Fibroblast of mammary gland (primary cell): ENCODE measurements around the gene KRTAP5-2.

ENCODE experiments used
- DNase-seq: peaks from one replicate; pipeline ENCODE4 v3.0.0-alpha.2; 2010; ENCODE audit warnings: low read depth
- H3K4me3 ChIP-seq: 2 replicates; pipeline ENCODE4 v1.5.1; 2011; ENCODE audit warnings: low read depth, mild to moderate bottlenecking, low read length, moderate library complexity; ENCODE audit not compliant: control insufficient read depth
- CTCF ChIP-seq: conservative IDR thresholded peaks from 2 replicates; pipeline ENCODE4 v1.5.1; 2011; ENCODE audit warnings: low read depth, low read length, inconsistent platforms; ENCODE audit not compliant: control insufficient read depth, insufficient read depth

Gene KRTAP5-2

GRCh38 chr11:1628506-1629325, 30.6 kb upstream of the KRTAP5-2 start:
- no peak overlapping the region for H3K4me3 ChIP-seq
- TF ChIP-seq CTCF, result peak; percentile 76
- DNase-seq, result peak; percentile 11

GRCh38 chr11:1625541-1625940, 27.4 kb upstream of the KRTAP5-2 start:
- no peak for TF ChIP-seq CTCF
- no peak overlapping the region for H3K4me3 ChIP-seq
- DNase-seq, result no peak

GRCh38 chr11:1624621-1625020, 26.5 kb upstream of the KRTAP5-2 start:
- no peak for TF ChIP-seq CTCF
- no peak for DNase-seq
- no peak overlapping the region for H3K4me3 ChIP-seq

GRCh38 chr11:1623716-1624115, 25.6 kb upstream of the KRTAP5-2 start:
- DNase-seq, result no peak
- no peak overlapping the region for H3K4me3 ChIP-seq
- TF ChIP-seq CTCF, result no peak

- DNase-seq, result no peak
- no peak for TF ChIP-seq CTCF
- no peak within 1 kb of the TSS for H3K4me3 ChIP-seq
Measured at GRCh38 chr11:1622086-1622485, 24.0 kb upstream of the KRTAP5-2 start, which contains the start of gene KRTAP5-4. Gene KRTAP5-4 (minus strand): TSS chr11:1622138. CDS start chr11:1622093, 45 bp downstream.

GRCh38 chr11:1619449-1619848, 21.4 kb upstream of the KRTAP5-2 start:
- no peak for DNase-seq
- H3K4me3 ChIP-seq, result no peak overlapping the region
- TF ChIP-seq CTCF, result no peak
